HepG2 (cell line): ENCODE results near the gene TMF1. TPM values are rescaled to one million over a fixed set of nuclear protein-coding genes. Genes with fewer than 3 reads are reported as not detected.

Experiments used
- ATAC-seq: fragments of 200-7000 bp; cut with Tn5 transposase; 3 replicates; pipeline ENCODE4 v1.9.1; 2020; ENCODE audit warnings: mild to moderate bottlenecking, moderate library complexity
- BruUV-seq: library from RNA; stranded (reverse); fragments of 400-500 nt; replicated peaks from 2 replicates; lab custom pipeline; 2021; lab: Mats Ljungman, UMichigan
- CTCF ChIA-PET: fragments of 300-600 bp; formaldehyde crosslinking; extraction: SDS; loops from one replicate; lab custom pipeline; 2021; ENCODE audit warnings: low total read pairs, inconsistent platforms, low intra/inter-chr PET ratio; lab: Yijun Ruan, JAX
- POLR2A ChIA-PET: fragments of 350-600 bp; sonication (Branson Sonifier 250); formaldehyde crosslinking; loops from one replicate; lab custom pipeline; 2020; ENCODE audit warnings: antibody characterized with exemption, inconsistent platforms; lab: Yijun Ruan, JAX
- DNase-seq: peaks from one replicate; pipeline ENCODE4 v3.0.0-alpha.2; 2015; ENCODE audit warnings: low spot score
- FAIRE-seq: peaks from 3 replicates; lab custom pipeline; 2011; peaks lifted over from hg19 to GRCh38; lab: Jason Lieb, UNC
- H2AFZ ChIP-seq: one replicate; pipeline ENCODE4 v1.6.1; 2011; ENCODE audit warnings: low read length, inconsistent platforms
- H3K27ac ChIP-seq: fragments of 300-600 bp; 3 replicates; pipeline ENCODE4 v1.8.0; 2011; ENCODE audit warnings: mixed run types, mild to moderate bottlenecking, mixed read lengths, low read length, inconsistent platforms; ENCODE audit not compliant: insufficient read depth; ENCODE audit errors: extremely low read length
- H3K27me3 ChIP-seq, 2 experiments: fragments of 200-600 bp in 1 of 2; 2 replicates in 1 of 2; 3 replicates in 1 of 2; pipeline versions ENCODE4 v1.6.0 to v1.8.0; 2011; ENCODE audit warnings: low read length in 2 of 2, mild to moderate bottlenecking in 2 of 2, moderate library complexity in 2 of 2, inconsistent platforms in 1 of 2; ENCODE audit not compliant: insufficient read depth in 2 of 2, control insufficient read depth in 1 of 2
- H3K36me3 ChIP-seq, 2 experiments: fragments of 200-600 bp in 1 of 2; replicated peaks in 1 of 2; 2 replicates in 1 of 2; 3 replicates in 1 of 2; pipeline versions ENCODE4 v1.5.1 to v1.8.0; 2011; ENCODE audit warnings: low read length in 2 of 2, inconsistent platforms in 1 of 2; ENCODE audit not compliant: insufficient read depth in 2 of 2, control insufficient read depth in 1 of 2
- H3K4me1 ChIP-seq: 2 replicates; pipeline ENCODE4 v1.5.1; 2012; ENCODE audit warnings: low read length, inconsistent platforms; ENCODE audit not compliant: insufficient read depth
- H3K4me2 ChIP-seq: 2 replicates; pipeline ENCODE4 v1.6.0; 2011; ENCODE audit warnings: low read depth, low read length, inconsistent platforms
- H3K4me3 ChIP-seq, 3 experiments: fragments of 200-600 bp in 1 of 3; sonication (generic), shearing (Covaris generic) in 1 of 3; replicated peaks in 1 of 3; 2 replicates each; pipeline ENCODE4 v1.5.1; 2011 to 2016; ENCODE audit warnings: low read length in 3 of 3, inconsistent platforms in 2 of 3, low read depth in 2 of 3, mild to moderate bottlenecking in 2 of 3, control low read depth in 1 of 3, mixed read lengths in 1 of 3; ENCODE audit not compliant: insufficient read depth in 1 of 3
- H3K79me2 ChIP-seq: one replicate; pipeline ENCODE4 v1.6.1; 2011; ENCODE audit warnings: low read length, inconsistent platforms; ENCODE audit not compliant: insufficient read depth
- H3K9ac ChIP-seq: 2 replicates; pipeline ENCODE4 v1.6.0; 2011; ENCODE audit warnings: mild to moderate bottlenecking, low read depth, low read length, inconsistent platforms; ENCODE audit not compliant: insufficient read depth
- H3K9me3 ChIP-seq: 2 replicates; pipeline ENCODE4 v1.5.1; 2012; ENCODE audit warnings: mild to moderate bottlenecking, low read length
- H4K20me1 ChIP-seq: 2 replicates; pipeline ENCODE4 v1.6.0; 2011; ENCODE audit warnings: inconsistent platforms, mild to moderate bottlenecking, low read length, moderate library complexity; ENCODE audit not compliant: insufficient read depth
- AKNA ChIP-seq: sonication (generic); formaldehyde crosslinking; IDR thresholded peaks from 2 replicates; pipeline ENCODE4 v1.4.0; 2020; ENCODE audit warnings: missing genetic modification reagents, borderline replicate concordance
- E2F2 ChIP-seq: sonication (generic); formaldehyde crosslinking; IDR thresholded peaks from 2 replicates; pipeline ENCODE4 v1.4.0; 2020; ENCODE audit warnings: missing genetic modification reagents, borderline replicate concordance
- ERF ChIP-seq: IDR thresholded peaks from 2 replicates; pipeline ENCODE4 v1.6.1; 2018; ENCODE audit warnings: missing biosample characterization, missing genetic modification reagents
- MED8 ChIP-seq: sonication (generic); formaldehyde crosslinking; IDR thresholded peaks from 2 replicates; pipeline ENCODE4 v1.8.1; 2023; ENCODE audit warnings: mild to moderate bottlenecking, missing genetic modification reagents; ENCODE audit not compliant: insufficient replicate concordance
- NCOA5 ChIP-seq: sonication (generic); formaldehyde crosslinking; IDR thresholded peaks from 2 replicates; pipeline ENCODE4 v1.4.0; 2020; ENCODE audit warnings: missing genetic modification reagents
- NONO ChIP-seq, 2 experiments: fragments of 450-650 bp in 1 of 2; sonication (generic) in 1 of 2; formaldehyde crosslinking in 1 of 2; IDR thresholded peaks in 1 of 2; conservative IDR thresholded peaks in 1 of 2; 2 replicates each; pipeline versions ENCODE4 v1.6.1 to v1.8.0; 2017 to 2022; ENCODE audit warnings: mild to moderate bottlenecking in 1 of 2, missing genetic modification reagents in 1 of 2, moderate library complexity in 1 of 2
- NR2F2 ChIP-seq: IDR thresholded peaks from 2 replicates; pipeline ENCODE4 v1.6.1; 2012; ENCODE audit warnings: low read depth, inconsistent platforms, borderline replicate concordance
- ZNF124 ChIP-seq: sonication (generic); formaldehyde crosslinking; IDR thresholded peaks from 2 replicates; pipeline ENCODE4 v1.4.0; 2020; ENCODE audit warnings: missing genetic modification reagents
- ZNF335 ChIP-seq: sonication (generic); formaldehyde crosslinking; IDR thresholded peaks from 2 replicates; pipeline ENCODE4 v1.4.0; 2020; ENCODE audit warnings: missing genetic modification reagents
- ZNF607 ChIP-seq: sonication (generic); formaldehyde crosslinking; IDR thresholded peaks from 2 replicates; pipeline ENCODE4 v1.5.1; 2020; ENCODE audit warnings: missing genetic modification reagents, mild to moderate bottlenecking, borderline replicate concordance
- WGBS: methylation state at CpG from one replicate; pipeline ENCODE4 v1.1.6; 2017; ENCODE audit warnings: low lambda C conversion rate; 5-methylcytosine and 5-hydroxymethylcytosine counted together
- in situ Hi-C: cut with HindIII; loops from 2 replicates; pipeline ENCODE4 v1.10.0; 2017; ENCODE audit warnings: low pct_unique_long_range_greater_than_20kb; ENCODE audit not compliant: extremely low pct_ligation_motif_present
- intact Hi-C: fragments of 100-400 bp; cut with micrococcal nuclease; formaldehyde crosslinking; loops from one replicate; pipeline ENCODE4 v1.10.0; 2022; ENCODE audit not compliant: unreplicated experiment
- polyA plus RNA-seq, 8 experiments: library from polyadenylated mRNA; depleted of rRNA in 3 of 8; stranded (reverse) in 7 of 8; unstranded in 1 of 8; fragments of >200 nt; fragmentation: Illumina TruSeq in 4 of 8; extraction: Trizol in 4 of 8; gene quantifications; 2 replicates each; pipeline versions ENCODE4 v1.2.1 to v1.2.3, GENCODE V29; 2011 to 2016; ENCODE audit warnings: low read depth in 4 of 8, missing spikeins in 1 of 8, mixed read lengths in 1 of 8; ENCODE audit not compliant: insufficient read depth in 1 of 8
- total RNA-seq, 5 experiments: library from RNA; depleted of rRNA; stranded (reverse); fragments of >200 nt; fragmentation: Illumina TruSeq; extraction: Trizol; gene quantifications; 2 replicates each; pipeline ENCODE4 v1.2.3, GENCODE V29; 2016; ENCODE audit warnings: low read depth in 1 of 5

Gene TMF1
- total and polyA plus RNA-seq, 2 of the 13 experiments (the other 11 are each of a cell fraction or from before 2014, with no cell fraction given), result 12.1 to 38.4 TPM

DNA sequence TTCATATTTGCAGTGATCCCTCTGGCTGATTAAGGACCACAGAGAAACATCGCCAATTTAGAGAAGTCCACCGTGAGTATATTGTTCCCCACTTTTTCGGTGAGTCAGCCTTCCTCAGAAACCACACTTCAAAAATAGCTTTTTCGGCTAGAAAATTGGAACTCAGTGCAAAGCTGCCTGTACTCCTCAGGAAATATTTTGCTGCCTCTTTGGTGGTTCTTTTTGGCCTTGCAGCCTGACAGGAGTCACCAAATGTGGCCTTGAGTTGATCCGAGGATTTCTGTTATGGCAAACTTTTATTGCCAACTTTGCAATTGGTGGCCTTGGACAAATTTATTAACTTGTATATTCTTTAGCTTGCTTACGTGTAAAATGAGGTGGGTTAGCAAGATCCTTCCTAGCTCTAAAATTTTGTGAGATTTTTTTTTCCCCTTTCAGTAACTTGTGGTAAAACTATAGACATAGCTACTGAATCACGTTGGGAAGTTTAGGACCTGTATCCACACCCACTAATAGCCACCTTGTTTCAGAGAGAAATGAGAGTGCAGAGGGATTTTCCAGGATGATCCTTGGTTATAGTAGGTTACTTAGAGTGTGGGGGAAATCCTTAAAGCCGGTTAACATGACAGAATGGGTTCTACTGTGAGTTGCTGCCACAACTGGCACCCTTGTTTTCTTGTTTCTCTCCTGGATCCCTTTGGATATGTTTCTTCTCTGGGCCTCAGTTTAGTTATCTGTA, 42.5 kb upstream of the TMF1 start:
- intact Hi-C loops (no loop called here), in situ Hi-C loops (no loop called here)
- no peak for FAIRE-seq
- ATAC-seq, result no peak
- POLR2A ChIA-PET, result no interaction called here
- no peaks in the 10 kb centered on the region for H4K20me1 ChIP-seq
- no peak for DNase-seq
- 94% methylated on average over 8 of the region's 8 CpGs for WGBS
- H3K4me1 ChIP-seq, result no peaks in the 10 kb centered on the region
- H3K27ac ChIP-seq, result no peak overlapping the region
- H3K9me3 ChIP-seq, result no peaks in the 10 kb centered on the region
- H3K4me2 ChIP-seq, result no peak overlapping the region
- H3K9ac ChIP-seq, result no peak overlapping the region
- BruUV-seq, result no TSS peak
- H3K27me3 ChIP-seq, result no peaks in the 10 kb centered on the region
- no peak for TF ChIP-seq E2F2 (CRISPR knock-in tag)
- no peak for TF ChIP-seq ZNF607 (CRISPR knock-in tag)
- no peak for TF ChIP-seq AKNA (CRISPR knock-in tag)
- TF ChIP-seq NONO (IDR thresholded peaks at IDR 0.05), result no peak
- TF ChIP-seq NONO (CRISPR knock-in tag; conservative IDR thresholded peaks at IDR 0.05), result no peak
- no peak for TF ChIP-seq ZNF124
- TF ChIP-seq ERF, result no peak
- no peak for TF ChIP-seq ZNF335 (CRISPR knock-in tag)
- TF ChIP-seq NR2F2, result no peak
- TF ChIP-seq MED8, result no peak
- no peak for TF ChIP-seq NCOA5 (CRISPR knock-in tag)
- CTCF ChIA-PET, result no interaction called here
- no peaks in the 10 kb centered on the region for H3K79me2 ChIP-seq
- no peak overlapping the region for H3K4me3 ChIP-seq
- no peak overlapping the region for H2AFZ ChIP-seq
- H3K36me3 ChIP-seq, result no peaks in the 10 kb centered on the region
